Type B pancreatic cell (in vitro differentiated cells): Measurements from ENCODE around the gene CYSTM1. TPM values are rescaled to one million over a fixed set of nuclear protein-coding genes. Genes with fewer than 3 reads are reported as not detected.

Experiments used
- DNase-seq: peaks from one replicate; pipeline ENCODE4 v3.0.0; 2021; ENCODE audit warnings: mixed read lengths; ENCODE audit not compliant: unreplicated experiment; ENCODE audit errors: extremely low spot score
- H3K27ac Mint-ChIP-seq: 2 replicates; pipeline ENCODE4 v1.8.0; 2021; ENCODE audit warnings: mild to moderate bottlenecking, mixed read lengths
- H3K27me3 Mint-ChIP-seq: 2 replicates; pipeline ENCODE4 v1.8.0; 2021; ENCODE audit warnings: mixed read lengths
- H3K36me3 Mint-ChIP-seq: 2 replicates; pipeline ENCODE4 v1.8.0; 2021; ENCODE audit warnings: mixed read lengths
- H3K4me1 Mint-ChIP-seq: one replicate; pipeline ENCODE4 v1.8.0; 2021; ENCODE audit warnings: mixed read lengths; ENCODE audit not compliant: unreplicated experiment
- H3K4me3 Mint-ChIP-seq: 2 replicates; pipeline ENCODE4 v1.8.0; 2021; ENCODE audit warnings: mild to moderate bottlenecking, mixed read lengths
- H3K9me3 Mint-ChIP-seq: 2 replicates; pipeline ENCODE4 v1.8.0; 2021; ENCODE audit warnings: mixed read lengths
- CTCF ChIP-seq: fragments of 200-600 bp; sonication (generic); conservative IDR thresholded peaks from 2 replicates; pipeline ENCODE4 v1.5.0; 2021; ENCODE audit warnings: antibody characterized with exemption, mild to moderate bottlenecking
- total RNA-seq: library from RNA; stranded (reverse); gene quantifications from 2 replicates; pipeline ENCODE4 v1.2.1, GENCODE V29; 2021; ENCODE audit warnings: low replicate concordance

The CYSTM1 gene
- total RNA-seq, 1 donor from 2014 or later = 73.5 TPM

- H3K27me3 Mint-ChIP-seq = no peaks in the 10 kb centered on the region
- H3K27ac Mint-ChIP-seq = no peak overlapping the region
- H3K4me3 Mint-ChIP-seq = no peak overlapping the region
- peaks cover 8% of the 10 kb centered on the region for H3K36me3 Mint-ChIP-seq
- TF ChIP-seq CTCF = no peak
- peaks cover 24% of the 10 kb centered on the region for H3K4me1 Mint-ChIP-seq
- no peak for DNase-seq
- no peaks in the 10 kb centered on the region for H3K9me3 Mint-ChIP-seq
Measured at GRCh38 chr5:140245341-140245740, 70.4 kb downstream of the CYSTM1 start.

- no peak for TF ChIP-seq CTCF
- Mint-ChIP-seq H3K36me3 (peaks cover 11% of the 10 kb centered on the region), H3K4me3 (no peak overlapping the region), H3K4me1 (peaks cover 21% of the 10 kb centered on the region), H3K27me3 (no peaks in the 10 kb centered on the region), H3K27ac (no peak overlapping the region), H3K9me3 (no peaks in the 10 kb centered on the region)
- DNase-seq = no peak
Measured at GRCh38 chr5:140245926-140246325, 70.9 kb downstream of the CYSTM1 start.

- Mint-ChIP-seq H3K36me3 (peaks cover 11% of the 10 kb centered on the region), H3K27ac (no peak overlapping the region), H3K4me3 (no peak overlapping the region), H3K4me1 (peaks cover 15% of the 10 kb centered on the region), H3K9me3 (no peaks in the 10 kb centered on the region), H3K27me3 (no peaks in the 10 kb centered on the region)
- TF ChIP-seq CTCF = no peak
- no peak for DNase-seq
Measured at GRCh38 chr5:140246378-140247122, 71.6 kb downstream of the CYSTM1 start.

- Mint-ChIP-seq H3K9me3 (no peaks in the 10 kb centered on the region), H3K4me1 (peaks cover 17% of the 10 kb centered on the region), H3K36me3 (peaks cover 18% of the 10 kb centered on the region), H3K4me3 (no peak overlapping the region), H3K27me3 (no peaks in the 10 kb centered on the region), H3K27ac (no peak overlapping the region)
- TF ChIP-seq CTCF = no peak
- DNase-seq = no peak
Measured at GRCh38 chr5:140248414-140248813, 73.4 kb downstream of the CYSTM1 start.

GRCh38 chr5:140249536-140249935 lies 74.5 kb downstream of the CYSTM1 start:
- Mint-ChIP-seq H3K4me3 (no peak overlapping the region), H3K9me3 (no peaks in the 10 kb centered on the region), H3K27ac (no peak overlapping the region), H3K27me3 (no peaks in the 10 kb centered on the region), H3K4me1 (peaks cover 14% of the 10 kb centered on the region), H3K36me3 (peaks cover 16% of the 10 kb centered on the region)
- DNase-seq = no peak
- TF ChIP-seq CTCF = no peak
